ENCODE results near the gene PGRMC2. TPM values are rescaled to one million over a fixed set of nuclear protein-coding genes. Genes with fewer than 3 reads are reported as not detected.

The PGRMC2 gene
- total RNA-seq, 4 donors from 2014 or later, result 57.3 to 74.3 (median 59.4) TPM

GRCh38 chr4:128289523-128290158 is 2.0 kb upstream of the PGRMC2 start:
- intact Hi-C loops (cut with DNase I), result loop anchor here (5.0 to 10.0 kb wide), 4 partner anchors 98 to 523 kb away; no protein-coding TSS in a partner anchor

DNA sequence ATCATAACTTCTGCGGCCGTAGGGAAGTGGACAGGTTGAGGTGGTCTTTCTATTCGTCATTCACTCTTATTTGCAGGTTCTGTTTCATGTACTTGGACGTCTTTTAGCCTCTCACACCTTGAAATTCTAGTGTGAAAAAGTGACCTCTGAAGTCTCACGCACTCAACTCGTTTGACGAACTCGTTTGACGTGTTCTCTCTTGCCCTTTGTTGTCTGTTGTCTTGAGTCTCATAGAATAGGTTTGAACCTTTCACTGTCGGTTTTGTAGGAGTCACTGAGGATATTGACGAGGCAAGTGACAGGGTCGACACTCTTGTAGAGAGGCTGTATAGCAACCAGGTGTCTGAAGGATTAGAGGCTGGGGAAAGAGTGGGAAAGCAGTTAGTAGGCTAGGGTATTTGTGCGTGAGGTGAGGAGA is 1.1 kb upstream of the PGRMC2 start:
- Histone ChIP-seq H3K9me3 (no peaks in the 10 kb centered on the region), H3K27ac (replicated peaks in 1 of 4) (peak overlapping the region; percentile 94 to 97 (median 95)), H3K27me3 (no peaks in the 10 kb centered on the region), H3K36me3 (no peaks in the 10 kb centered on the region), H3K4me1 (peaks cover 26 to 35% (median 29%) of the 10 kb centered on the region in 4 donors), H3K4me3 (peak overlapping the region; percentile 81 to 96 (median 87))
- WGBS, result 10% methylated on average over 13 of the region's 13 CpGs
- TF ChIP-seq CTCF (IDR thresholded peaks at IDR 0.05) (no peak), POLR2AphosphoS5 (IDR thresholded peaks at IDR 0.05) (no peak), EP300 (IDR thresholded peaks at IDR 0.05) (no peak), POLR2A (IDR thresholded peaks at IDR 0.05; ENCODE audit: low read depth) (no peak)
- intact Hi-C loops (cut with DNase I), result loop anchor here (5.0 to 10.0 kb wide), 4 partner anchors 99 to 524 kb away; no protein-coding TSS in a partner anchor
- no peak for DNase-seq (ENCODE audit: extremely low spot score)

More at GRCh38 chr4:128289523-128290158, 2.0 kb upstream of the PGRMC2 start:
- TF ChIP-seq CTCF (IDR thresholded peaks at IDR 0.05) (no peak), EP300 (IDR thresholded peaks at IDR 0.05) (no peak), POLR2A (IDR thresholded peaks at IDR 0.05; ENCODE audit: low read depth) (no peak), POLR2AphosphoS5 (IDR thresholded peaks at IDR 0.05) (no peak)
- H3K27me3 ChIP-seq, result no peaks in the 10 kb centered on the region
- H3K4me1 ChIP-seq, result peaks cover 17 to 25% (median 22%) of the 10 kb centered on the region in 4 donors
- H3K27ac ChIP-seq (replicated peaks in 1 of 4), result no peak overlapping the region
- no peaks in the 10 kb centered on the region for H3K9me3 ChIP-seq
- no peak overlapping the region for H3K4me3 ChIP-seq
- WGBS, result 90% methylated on average over 2 of the region's 2 CpGs
- DNase-seq (ENCODE audit: extremely low spot score), result no peak
- H3K36me3 ChIP-seq, result no peaks in the 10 kb centered on the region

DNA sequence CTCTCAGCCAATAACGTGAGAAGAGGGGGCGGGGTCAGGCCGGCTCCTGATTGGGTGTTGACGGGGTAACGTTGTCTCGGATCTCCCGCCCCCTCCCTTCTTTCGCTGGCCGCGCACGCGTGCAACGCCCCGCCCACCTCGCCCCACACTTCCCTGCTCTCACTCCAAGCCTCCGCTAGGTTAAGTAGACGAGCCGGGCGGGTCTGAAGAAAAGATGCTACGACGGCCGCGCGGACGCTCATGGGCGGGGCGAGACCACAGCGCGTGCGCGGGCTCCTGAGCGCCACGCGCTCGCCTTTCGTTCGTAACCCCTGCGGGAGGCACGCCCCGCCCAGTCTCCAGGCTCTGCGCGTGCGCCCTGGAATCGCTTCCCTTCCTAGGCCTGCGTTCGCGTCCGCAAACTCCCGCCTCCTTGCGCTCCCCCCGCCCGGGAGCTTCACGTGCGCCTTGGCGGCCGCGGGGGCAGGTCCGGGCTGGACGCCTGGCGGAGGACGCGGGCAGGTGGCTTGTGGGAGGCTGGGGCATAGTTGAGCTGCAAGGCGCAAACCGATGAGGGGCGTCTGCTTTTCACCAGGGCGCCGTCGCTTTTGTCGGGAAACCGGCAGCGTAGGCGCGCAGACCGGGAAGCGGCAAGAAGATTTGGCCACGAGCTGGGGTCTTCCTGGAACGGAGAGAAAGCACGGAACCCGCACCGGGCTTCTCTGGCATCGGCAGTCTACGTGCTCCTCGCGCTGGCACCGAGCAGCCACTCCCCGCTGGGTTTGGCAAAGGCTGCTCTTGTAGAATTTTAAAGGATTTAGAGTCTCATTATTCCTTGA is 467 bp upstream of the PGRMC2 start:
- peak in 2 of 3 experiments; percentile 35 to 41 for TF ChIP-seq CTCF (IDR thresholded peaks at IDR 0.05)
- TF ChIP-seq EP300 (IDR thresholded peaks at IDR 0.05), result peak; percentile 70
- peak; percentile 63 for TF ChIP-seq POLR2A (IDR thresholded peaks at IDR 0.05; ENCODE audit: low read depth)
- TF ChIP-seq POLR2AphosphoS5 (IDR thresholded peaks at IDR 0.05), result peak; percentile 94 to 97
- no peaks in the 10 kb centered on the region for H3K36me3 ChIP-seq
- WGBS, result 2% methylated on average over 8 of the region's 86 CpGs
- H3K9me3 ChIP-seq, result no peaks in the 10 kb centered on the region
- peak overlapping the region; percentile 94 to 97 (median 95) for H3K27ac ChIP-seq (replicated peaks in 1 of 4)
- intact Hi-C loops (cut with DNase I), result loop anchor here (5.0 to 10.0 kb wide), 4 partner anchors 99 to 524 kb away; no protein-coding TSS in a partner anchor
- H3K4me3 ChIP-seq, result peak overlapping the region; percentile 81 to 96 (median 87)
- H3K27me3 ChIP-seq, result no peaks in the 10 kb centered on the region
- peaks cover 26 to 38% (median 33%) of the 10 kb centered on the region in 4 donors for H3K4me1 ChIP-seq
- peak; percentile 100 for DNase-seq (ENCODE audit: extremely low spot score)

GRCh38 chr4:128286474-128287058 is 1.0 kb downstream of the PGRMC2 start:
- TF ChIP-seq POLR2AphosphoS5 (IDR thresholded peaks at IDR 0.05) (peak in 1 of 2 donors; percentile 55), POLR2A (IDR thresholded peaks at IDR 0.05; ENCODE audit: low read depth) (no peak)
- DNase-seq (ENCODE audit: extremely low spot score), result no peak
- under 1% methylated on average over 11 of the region's 11 CpGs for WGBS
- Histone ChIP-seq H3K27ac (replicated peaks in 1 of 4) (peak overlapping the region; percentile 94 to 97 (median 95)), H3K4me3 (peak overlapping the region; percentile 81 to 96 (median 87)), H3K27me3 (no peaks in the 10 kb centered on the region), H3K36me3 (no peaks in the 10 kb centered on the region), H3K4me1 (peaks cover 36 to 46% (median 39%) of the 10 kb centered on the region in 4 donors), H3K9me3 (no peaks in the 10 kb centered on the region)
- intact Hi-C loops (cut with DNase I), result loop anchor here (5.0 to 10.0 kb wide), 4 partner anchors 101 to 526 kb away; no protein-coding TSS in a partner anchor
